HepG2 (cell line): ENCODE results near the gene MVB12A. TPM values are rescaled to one million over a fixed set of nuclear protein-coding genes. Genes with fewer than 3 reads are reported as not detected.

Experiments
- ATAD3A ChIP-seq: sonication (generic); formaldehyde crosslinking; IDR thresholded peaks from 2 replicates; pipeline ENCODE4 v1.4.0; 2020; ENCODE audit warnings: missing genetic modification reagents
- DZIP1 ChIP-seq: sonication (generic); formaldehyde crosslinking; IDR thresholded peaks from 2 replicates; pipeline ENCODE4 v1.5.0; 2020; ENCODE audit warnings: mild to moderate bottlenecking, missing genetic modification reagents
- ELF1 ChIP-seq: sonication (generic); formaldehyde crosslinking; IDR thresholded peaks from 2 replicates; pipeline ENCODE4 v1.4.0; 2020; ENCODE audit warnings: missing genetic modification reagents
- ETV6 ChIP-seq: sonication (generic); formaldehyde crosslinking; conservative IDR thresholded peaks from 2 replicates; pipeline ENCODE4 v1.4.0; 2020; ENCODE audit warnings: missing genetic modification reagents
- HOXA7 ChIP-seq: sonication (generic); formaldehyde crosslinking; IDR thresholded peaks from 2 replicates; pipeline ENCODE4 v1.8.1; 2022; ENCODE audit warnings: mild to moderate bottlenecking, missing genetic modification reagents, moderate library complexity
- IKZF4 ChIP-seq: sonication (generic); formaldehyde crosslinking; IDR thresholded peaks from 2 replicates; pipeline ENCODE4 v1.5.1; 2020; ENCODE audit warnings: borderline replicate concordance, mild to moderate bottlenecking, low read depth, missing genetic modification reagents; ENCODE audit errors: not compliant biosample characterization
- JDP2 ChIP-seq: sonication (generic); formaldehyde crosslinking; IDR thresholded peaks from 2 replicates; pipeline ENCODE4 v1.8.1; 2022; ENCODE audit warnings: missing genetic modification reagents, borderline replicate concordance
- KIAA2018 ChIP-seq: sonication (generic); formaldehyde crosslinking; IDR thresholded peaks from 2 replicates; pipeline ENCODE4 v1.5.0; 2020; ENCODE audit warnings: mild to moderate bottlenecking, missing genetic modification reagents, borderline replicate concordance
- MLLT10 ChIP-seq: sonication (generic); formaldehyde crosslinking; IDR thresholded peaks from 2 replicates; pipeline ENCODE4 v1.4.0; 2020; ENCODE audit warnings: missing genetic modification reagents
- MYC ChIP-seq: sonication (generic); formaldehyde crosslinking; IDR thresholded peaks from 2 replicates; pipeline ENCODE4 v1.9.0; 2021; ENCODE audit warnings: missing genetic modification reagents, borderline replicate concordance
- RFX3 ChIP-seq: IDR thresholded peaks from 2 replicates; pipeline ENCODE4 v1.6.1; 2016; ENCODE audit warnings: missing biosample characterization, missing genetic modification reagents
- ZMAT3 ChIP-seq: sonication (generic); formaldehyde crosslinking; conservative IDR thresholded peaks from 2 replicates; pipeline ENCODE4 v1.7.0; 2021; ENCODE audit warnings: missing genetic modification reagents
- ZNF263 ChIP-seq: sonication (generic); formaldehyde crosslinking; IDR thresholded peaks from 2 replicates; pipeline ENCODE4 v1.4.0; 2020; ENCODE audit warnings: missing genetic modification reagents
- polyA plus RNA-seq, 8 experiments: library from polyadenylated mRNA; depleted of rRNA in 3 of 8; stranded (reverse) in 7 of 8; unstranded in 1 of 8; fragments of >200 nt; fragmentation: Illumina TruSeq in 4 of 8; extraction: Trizol in 4 of 8; gene quantifications; 2 replicates each; pipeline versions ENCODE4 v1.2.1 to v1.2.3, GENCODE V29; 2011 to 2016; ENCODE audit warnings: low read depth in 4 of 8, missing spikeins in 1 of 8, mixed read lengths in 1 of 8; ENCODE audit not compliant: insufficient read depth in 1 of 8
- total RNA-seq, 5 experiments: library from RNA; depleted of rRNA; stranded (reverse); fragments of >200 nt; fragmentation: Illumina TruSeq; extraction: Trizol; gene quantifications; 2 replicates each; pipeline ENCODE4 v1.2.3, GENCODE V29; 2016; ENCODE audit warnings: low read depth in 1 of 5

Gene MVB12A
- total and polyA plus RNA-seq, 2 of the 13 experiments (the other 11 are each of a cell fraction or from before 2014, with no cell fraction given): 35.7 to 36.1 TPM

GRCh38 chr19:17458970-17459369 lies 39.1 kb downstream of the MVB12A start (continued):
- TF ChIP-seq KIAA2018 (CRISPR knock-in tag) (no peak), MYC (CRISPR knock-in tag) (no peak), ETV6 (CRISPR knock-in tag) (no peak), ZMAT3 (CRISPR knock-in tag) (no peak), HOXA7 (CRISPR knock-in tag) (no peak), JDP2 (CRISPR knock-in tag) (no peak), IKZF4 (CRISPR knock-in tag) (no peak), ZNF263 (CRISPR knock-in tag) (no peak), DZIP1 (CRISPR knock-in tag) (no peak), RFX3 (CRISPR knock-in tag) (no peak), ELF1 (CRISPR knock-in tag) (no peak), ATAD3A (no peak), MLLT10 (CRISPR knock-in tag) (no peak)
